H54 (cell line): Measurements from ENCODE around the gene SAMD13.

Experiments
- DNase-seq: peaks from one replicate; pipeline ENCODE4 v3.0.0; 2011; ENCODE audit warnings: low spot score, mixed read lengths; ENCODE audit not compliant: insufficient read length
- FAIRE-seq: peaks from 3 replicates; lab custom pipeline; 2011; peaks lifted over from hg19 to GRCh38; lab: Jason Lieb, UNC
- POLR2A ChIP-seq: IDR thresholded peaks from 2 replicates; pipeline ENCODE4 v1.6.1; 2011; ENCODE audit warnings: low read depth, mild to moderate bottlenecking, low read length

The SAMD13 gene

GRCh38 chr1:84363019-84363418 is 61.5 kb downstream of the SAMD13 start:
- FAIRE-seq (no peak), DNase-seq (no peak)
- no peak for TF ChIP-seq POLR2A

GRCh38 chr1:84363622-84364021 is 62.1 kb downstream of the SAMD13 start:
- DNase-seq (no peak), FAIRE-seq (no peak)
- TF ChIP-seq POLR2A: no peak

GRCh38 chr1:84365225-84366221 is 64.0 kb downstream of the SAMD13 start:
- FAIRE-seq (peak; percentile 96), DNase-seq (peak; percentile 56)
- no peak for TF ChIP-seq POLR2A

GRCh38 chr1:84366786-84367185 is 65.3 kb downstream of the SAMD13 start:
- FAIRE-seq: no peak

GRCh38 chr1:84367219-84367618 is 65.7 kb downstream of the SAMD13 start:
- no peak for TF ChIP-seq POLR2A
- peak; percentile 73 for FAIRE-seq

More at GRCh38 chr1:84366786-84367185, 65.3 kb downstream of the SAMD13 start:
- no peak for DNase-seq
- no peak for TF ChIP-seq POLR2A

GRCh38 chr1:84368441-84368840 is 66.9 kb downstream of the SAMD13 start:
- TF ChIP-seq POLR2A: no peak
- DNase-seq (no peak), FAIRE-seq (no peak)

More at GRCh38 chr1:84367219-84367618, 65.7 kb downstream of the SAMD13 start:
- no peak for DNase-seq

- TF ChIP-seq POLR2A: no peak
- FAIRE-seq (no peak), DNase-seq (no peak)
Observed at GRCh38 chr1:84370266-84370665, 68.8 kb downstream of the SAMD13 start.

- TF ChIP-seq POLR2A: no peak
- DNase-seq (no peak), FAIRE-seq (no peak)
Observed at GRCh38 chr1:84370831-84371394, 69.4 kb downstream of the SAMD13 start.

GRCh38 chr1:84373436-84374141 is 72.1 kb downstream of the SAMD13 start:
- no peak for FAIRE-seq
- TF ChIP-seq POLR2A: no peak

GRCh38 chr1:84374991-84375696 is 73.6 kb downstream of the SAMD13 start:
- no peak for TF ChIP-seq POLR2A
- DNase-seq (no peak), FAIRE-seq (no peak)

More at GRCh38 chr1:84373436-84374141, 72.1 kb downstream of the SAMD13 start:
- DNase-seq: no peak

GRCh38 chr1:84376000-84376910 is 74.7 kb downstream of the SAMD13 start:
- FAIRE-seq (no peak), DNase-seq (no peak)
- TF ChIP-seq POLR2A: no peak

GRCh38 chr1:84377480-84378095 is 76.1 kb downstream of the SAMD13 start:
- TF ChIP-seq POLR2A: no peak
- DNase-seq: no peak
- FAIRE-seq: peak; percentile 94
